Prostate gland (tissue), 2 donors: ENCODE results near the gene RAPGEF2.

ENCODE experiments used
- CTCF ChIP-seq, 4 experiments: fragments of 200-600 bp in 2 of 4; fragments of 450-650 bp in 2 of 4; sonication (generic) in 2 of 4; IDR thresholded peaks; 1 replicate in 3 of 4; 2 replicates in 1 of 4; pipeline ENCODE4 v1.5.1; 2016 to 2019; ENCODE audit warnings: antibody characterized with exemption in 4 of 4, mild to moderate bottlenecking in 2 of 4, moderate library complexity in 2 of 4
- POLR2A ChIP-seq: fragments of 450-650 bp; IDR thresholded peaks from one replicate; pipeline ENCODE4 v1.6.1; 2016; ENCODE audit warnings: antibody characterized with exemption, mild to moderate bottlenecking
- POLR2AphosphoS5 ChIP-seq: sonication (generic); formaldehyde crosslinking; IDR thresholded peaks from one replicate; pipeline ENCODE4 v1.6.1; 2017; ENCODE audit warnings: antibody characterized with exemption

GRCh38 chr4:159248384-159249178 is 145.7 kb downstream of the RAPGEF2 start:
- TF ChIP-seq CTCF (IDR thresholded peaks at IDR 0.05), result no peak
- TF ChIP-seq POLR2A, result no peak
- TF ChIP-seq POLR2AphosphoS5, result no peak
